Spleen (tissue), 7 donors: ENCODE measurements around the gene LRTM2.

Experiments
- CTCF ChIP-seq, 11 experiments: fragments of 200-600 bp in 7 of 11; fragments of 450-650 bp in 4 of 11; sonication (generic) in 4 of 11; IDR thresholded peaks in 8 of 11; conservative IDR thresholded peaks in 3 of 11; 1 replicate in 7 of 11; 2 replicates in 4 of 11; pipeline versions ENCODE4 v1.4.0 to v1.8.0; 2016 to 2021; ENCODE audit warnings: antibody characterized with exemption in 11 of 11, inconsistent platforms in 4 of 11, mild to moderate bottlenecking in 1 of 11
- POLR2A ChIP-seq, 3 donors: fragments of 450-650 bp; IDR thresholded peaks; one replicate each; pipeline ENCODE4 v1.5.1; 2017; ENCODE audit warnings: antibody characterized with exemption in 3 of 3, mild to moderate bottlenecking in 1 of 3
- POLR2AphosphoS5 ChIP-seq, 3 donors: sonication (generic); formaldehyde crosslinking; IDR thresholded peaks; one replicate each; pipeline ENCODE4 v1.5.1; 2017; ENCODE audit warnings: antibody characterized with exemption in 3 of 3
- donor health status: DM: no; HTN: no; CAD: no; lungs with moderate emphysema.
- donor health status: DM: no; HTN: no; CAD: no.
- donor health status: DM: no; HTN: no; CAD: no.

- no peak for TF ChIP-seq CTCF (IDR thresholded peaks at IDR 0.05 in 8 of 11, conservative IDR thresholded peaks at IDR 0.05 in 3 of 11)
- no peak for TF ChIP-seq POLR2AphosphoS5 (IDR thresholded peaks at IDR 0.05)
- TF ChIP-seq POLR2A (IDR thresholded peaks at IDR 0.05), result no peak
These were observed 11.4 kb upstream of the LRTM2 start for GRCh38 chr12:1808798-1809480.
